Keratinocyte (primary cell): ENCODE data around the gene NCOA3. TPM values are rescaled to one million over a fixed set of nuclear protein-coding genes. Genes with fewer than 3 reads are reported as not detected.

Experiments
- DNase-seq: peaks from one replicate; pipeline ENCODE4 v3.0.0-alpha.2; 2011; ENCODE audit warnings: low read depth, missing footprints, low spot score
- FAIRE-seq: peaks from 2 replicates; lab custom pipeline; 2011; peaks lifted over from hg19 to GRCh38; lab: Jason Lieb, UNC
- H2AFZ ChIP-seq: 2 replicates; pipeline ENCODE4 v1.6.0; 2012; ENCODE audit warnings: low read length, control low read depth, inconsistent platforms; ENCODE audit not compliant: control insufficient read depth
- H3K27ac ChIP-seq: 2 replicates; pipeline ENCODE4 v1.5.1; 2011; ENCODE audit warnings: low read length; ENCODE audit not compliant: control insufficient read depth, insufficient read depth
- H3K27me3 ChIP-seq: 3 replicates; pipeline ENCODE4 v1.6.0; 2011; ENCODE audit warnings: low read length; ENCODE audit not compliant: control insufficient read depth, insufficient read depth; ENCODE audit errors: extremely low read depth
- H3K36me3 ChIP-seq, 2 experiments: 2 replicates in 1 of 2; 3 replicates in 1 of 2; pipeline ENCODE4 v1.5.1; 2011; ENCODE audit warnings: low read length in 2 of 2, mild to moderate bottlenecking in 1 of 2; ENCODE audit not compliant: control insufficient read depth in 2 of 2, insufficient read depth in 2 of 2; ENCODE audit errors: extremely low read depth in 1 of 2
- H3K4me1 ChIP-seq: 3 replicates; pipeline ENCODE4 v1.5.1; 2011; ENCODE audit warnings: low read length; ENCODE audit not compliant: control insufficient read depth, insufficient read depth; ENCODE audit errors: extremely low read depth
- H3K4me2 ChIP-seq: 3 replicates; pipeline ENCODE4 v1.6.0; 2011; ENCODE audit warnings: low read depth, low read length; ENCODE audit not compliant: control insufficient read depth, insufficient read depth; ENCODE audit errors: extremely low read depth
- H3K4me3 ChIP-seq, 3 experiments: fragments of 200-600 bp in 1 of 3; sonication (generic) in 1 of 3; 2 replicates in 2 of 3; 3 replicates in 1 of 3; pipeline ENCODE4 v1.5.1; 2011 to 2016; ENCODE audit warnings: low read length in 3 of 3, mild to moderate bottlenecking in 3 of 3, control low read depth in 2 of 3, inconsistent platforms in 1 of 3, low read depth in 1 of 3, mixed read lengths in 1 of 3, mixed run types in 1 of 3, moderate library complexity in 1 of 3; ENCODE audit not compliant: control insufficient read depth in 2 of 3, insufficient read depth in 2 of 3; ENCODE audit errors: extremely low read depth in 1 of 3
- H3K79me2 ChIP-seq: 2 replicates; pipeline ENCODE4 v1.6.0; 2012; ENCODE audit warnings: low read length; ENCODE audit not compliant: control insufficient read depth, insufficient read depth
- H3K9ac ChIP-seq: 3 replicates; pipeline ENCODE4 v1.6.0; 2011; ENCODE audit warnings: low read length; ENCODE audit not compliant: control insufficient read depth, insufficient read depth; ENCODE audit errors: extremely low read depth
- H3K9me1 ChIP-seq: 3 replicates; pipeline ENCODE4 v1.6.0; 2011; ENCODE audit warnings: low read length; ENCODE audit not compliant: control insufficient read depth, insufficient read depth; ENCODE audit errors: extremely low read depth
- H3K9me3 ChIP-seq: 2 replicates; pipeline ENCODE4 v1.5.1; 2012; ENCODE audit warnings: low read depth, low read length; ENCODE audit not compliant: control insufficient read depth
- H4K20me1 ChIP-seq: 3 replicates; pipeline ENCODE4 v1.6.0; 2011; ENCODE audit warnings: low read length; ENCODE audit not compliant: control insufficient read depth, insufficient read depth; ENCODE audit errors: extremely low read depth
- EZH2 ChIP-seq: IDR thresholded peaks from one replicate; pipeline ENCODE4 v1.6.1; 2012; ENCODE audit warnings: inconsistent platforms, mild to moderate bottlenecking, low read length, moderate library complexity
- dilution Hi-C: fragments of 300-500 bp; cut with MboI; formaldehyde crosslinking; loops from one replicate; pipeline ENCODE4 v1.7.0; 2020; ENCODE audit warnings: low sequenced_read_pairs; ENCODE audit not compliant: extremely low pct_ligation_motif_present
- polyA plus RNA-seq, 5 experiments: library from polyadenylated mRNA; depleted of rRNA in 3 of 5; stranded (reverse) in 3 of 5; stranded (forward) in 1 of 5; unstranded in 1 of 5; fragments of >200 nt; gene quantifications; 1 replicate in 1 of 5; 2 replicates in 3 of 5; 3 replicates in 1 of 5; pipeline versions ENCODE4 v1.2.1 to v1.2.3, GENCODE V29; 2011 to 2012; ENCODE audit warnings: missing spikeins in 2 of 5, low read depth in 1 of 5, low replicate concordance in 1 of 5
- TF ChIP-seq, protein P1 (sequence below), 3 experiments: IDR thresholded peaks in 1 of 3; conservative IDR thresholded peaks in 1 of 3; optimal IDR thresholded peaks in 1 of 3; 2 replicates in 2 of 3; 3 replicates in 1 of 3; pipeline versions ENCODE3 to v1.5.1; 2011; ENCODE audit warnings: low read length in 3 of 3, mild to moderate bottlenecking in 3 of 3, moderate library complexity in 2 of 3, control low read depth in 1 of 3, inconsistent platforms in 1 of 3; ENCODE audit not compliant: insufficient read depth in 2 of 3; ENCODE audit errors: extremely low read depth in 1 of 3

NCOA3 gene
- polyA plus RNA-seq, 1 donor (not counting 4 experiments of a cell fraction or from before 2014, with no cell fraction given) = 25.8 TPM

DNA sequence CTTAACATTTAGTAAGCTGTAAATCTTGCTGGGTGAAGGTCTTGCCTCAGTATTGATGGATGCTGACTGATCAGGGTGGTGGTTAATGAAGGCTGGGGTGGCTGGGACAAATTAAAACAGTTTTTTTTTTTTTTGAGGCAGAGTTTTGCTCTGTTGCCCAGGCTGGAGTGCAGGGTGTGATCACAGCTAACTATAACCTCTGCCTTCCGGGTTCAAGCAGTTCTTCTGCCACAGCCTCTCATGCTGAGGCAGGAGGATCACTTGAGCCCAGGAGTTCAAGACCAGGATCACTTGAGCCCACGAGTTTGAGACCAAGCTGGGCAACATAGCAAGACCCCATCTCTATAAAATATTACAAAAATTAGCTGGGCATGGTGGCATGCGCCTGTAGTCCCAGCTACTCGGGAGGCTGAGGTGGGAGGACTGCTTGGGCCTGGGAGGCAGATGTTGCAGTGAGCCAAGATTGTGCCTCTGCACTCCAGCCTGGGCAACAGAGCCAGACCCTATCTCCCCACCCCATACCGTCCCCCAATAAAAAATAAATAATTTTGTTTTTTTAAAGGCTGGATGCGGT, 67.2 kb downstream of the NCOA3 start:
- Histone ChIP-seq H3K4me1 (peaks cover 14% of the 10 kb centered on the region), H2AFZ (no peak overlapping the region), H3K27ac (no peak overlapping the region), H3K36me3 (no peaks in the 10 kb centered on the region), H3K9me3 (no peaks in the 10 kb centered on the region), H3K27me3 (no peaks in the 10 kb centered on the region), H3K9me1 (no peaks in the 10 kb centered on the region), H3K9ac (no peak overlapping the region), H4K20me1 (no peaks in the 10 kb centered on the region), H3K4me3 (no peak overlapping the region), H3K79me2 (peaks cover 57% of the 10 kb centered on the region), H3K4me2 (no peak overlapping the region)
- TF ChIP-seq, protein P1, sequence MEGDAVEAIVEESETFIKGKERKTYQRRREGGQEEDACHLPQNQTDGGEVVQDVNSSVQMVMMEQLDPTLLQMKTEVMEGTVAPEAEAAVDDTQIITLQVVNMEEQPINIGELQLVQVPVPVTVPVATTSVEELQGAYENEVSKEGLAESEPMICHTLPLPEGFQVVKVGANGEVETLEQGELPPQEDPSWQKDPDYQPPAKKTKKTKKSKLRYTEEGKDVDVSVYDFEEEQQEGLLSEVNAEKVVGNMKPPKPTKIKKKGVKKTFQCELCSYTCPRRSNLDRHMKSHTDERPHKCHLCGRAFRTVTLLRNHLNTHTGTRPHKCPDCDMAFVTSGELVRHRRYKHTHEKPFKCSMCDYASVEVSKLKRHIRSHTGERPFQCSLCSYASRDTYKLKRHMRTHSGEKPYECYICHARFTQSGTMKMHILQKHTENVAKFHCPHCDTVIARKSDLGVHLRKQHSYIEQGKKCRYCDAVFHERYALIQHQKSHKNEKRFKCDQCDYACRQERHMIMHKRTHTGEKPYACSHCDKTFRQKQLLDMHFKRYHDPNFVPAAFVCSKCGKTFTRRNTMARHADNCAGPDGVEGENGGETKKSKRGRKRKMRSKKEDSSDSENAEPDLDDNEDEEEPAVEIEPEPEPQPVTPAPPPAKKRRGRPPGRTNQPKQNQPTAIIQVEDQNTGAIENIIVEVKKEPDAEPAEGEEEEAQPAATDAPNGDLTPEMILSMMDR (optimal IDR thresholded peaks at IDR 0.05 in 1 of 3, IDR thresholded peaks at IDR 0.05 in 1 of 3, conservative IDR thresholded peaks at IDR 0.05 in 1 of 3; ENCODE audit: extremely low read depth in 1 of 3, insufficient read depth in 2 of 3, low read length in 3 of 3) = no peak
- no peak for TF ChIP-seq EZH2
- FAIRE-seq (no peak), DNase-seq (no peak)
- dilution Hi-C loops = no loop called here

DNA sequence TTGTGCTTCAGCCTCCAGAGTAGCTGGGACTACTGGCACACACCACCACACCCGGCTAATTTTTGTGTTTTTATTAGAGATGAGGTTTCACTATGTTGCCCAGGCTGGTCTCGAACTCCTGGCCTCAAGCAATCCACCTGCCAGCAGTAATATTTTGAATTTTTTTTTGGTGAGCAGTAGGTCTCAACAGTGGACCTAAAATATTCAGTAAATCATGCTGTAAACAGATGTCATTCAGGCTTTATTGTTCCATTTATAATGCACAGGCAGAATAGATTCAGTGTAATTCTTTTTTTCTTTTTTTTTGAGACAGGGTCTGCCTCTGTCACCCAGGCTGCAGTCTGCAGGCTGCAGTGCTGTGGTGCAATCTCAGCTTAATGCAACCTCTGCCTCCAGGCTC, 69.7 kb downstream of the NCOA3 start:
- Histone ChIP-seq H3K27me3 (no peaks in the 10 kb centered on the region), H3K9me1 (no peaks in the 10 kb centered on the region), H2AFZ (no peak overlapping the region), H3K4me1 (peaks cover 11% of the 10 kb centered on the region), H3K9me3 (no peaks in the 10 kb centered on the region), H3K4me2 (no peak overlapping the region), H4K20me1 (no peaks in the 10 kb centered on the region), H3K9ac (no peak overlapping the region), H3K79me2 (peaks cover 54% of the 10 kb centered on the region), H3K4me3 (no peak overlapping the region), H3K36me3 (no peaks in the 10 kb centered on the region), H3K27ac (no peak overlapping the region)
- DNase-seq (no peak), FAIRE-seq (no peak)
- TF ChIP-seq, protein P1 (optimal IDR thresholded peaks at IDR 0.05 in 1 of 3, IDR thresholded peaks at IDR 0.05 in 1 of 3, conservative IDR thresholded peaks at IDR 0.05 in 1 of 3; ENCODE audit: extremely low read depth in 1 of 3, insufficient read depth in 2 of 3, low read length in 3 of 3) = no peak
- TF ChIP-seq EZH2 = no peak
- dilution Hi-C loops = no loop called here
